Subcutaneous abdominal adipose tissue (tissue), 5 donors: Measurements from ENCODE around the gene CDC42BPG.

ENCODE experiments used
- H3K27ac ChIP-seq: one replicate; pipeline ENCODE4 v1.7.0; 2013; ENCODE audit warnings: low read depth, mild to moderate bottlenecking, inconsistent platforms, low read length, moderate library complexity
- H3K27me3 ChIP-seq, 5 donors: one replicate each; pipeline ENCODE4 v1.7.0; 2013; ENCODE audit warnings: low read length in 5 of 5, inconsistent platforms in 1 of 5; ENCODE audit not compliant: control insufficient read depth in 5 of 5, insufficient read depth in 4 of 5
- H3K36me3 ChIP-seq, 5 donors: one replicate each; pipeline ENCODE4 v1.7.0; 2013; ENCODE audit warnings: low read length in 5 of 5; ENCODE audit not compliant: control insufficient read depth in 5 of 5, insufficient read depth in 5 of 5
- H3K4me1 ChIP-seq, 5 donors: one replicate each; pipeline ENCODE4 v1.7.0; 2013; ENCODE audit warnings: low read length in 5 of 5, mild to moderate bottlenecking in 3 of 5, moderate library complexity in 1 of 5; ENCODE audit not compliant: control insufficient read depth in 5 of 5, insufficient read depth in 5 of 5
- H3K4me3 ChIP-seq, 5 donors: one replicate each; pipeline ENCODE4 v1.7.0; 2013; ENCODE audit warnings: low read length in 5 of 5, low read depth in 1 of 5
- H3K9ac ChIP-seq, 5 donors: one replicate each; pipeline ENCODE4 v1.7.0; 2013; ENCODE audit warnings: low read length in 5 of 5, mild to moderate bottlenecking in 4 of 5, moderate library complexity in 3 of 5
- H3K9me3 ChIP-seq, 5 donors: one replicate each; pipeline ENCODE4 v1.7.0; 2013; ENCODE audit warnings: low read length in 5 of 5; ENCODE audit not compliant: control insufficient read depth in 5 of 5
- donor health status: healthy.
- donor health status: healthy.
- donor health status: healthy.
- donor health status: healthy.
- donor health status: healthy.

CDC42BPG gene

GRCh38 chr11:64887757-64888405 is 43.4 kb upstream of the CDC42BPG start:
- Histone ChIP-seq H3K27me3 (no peaks in the 10 kb centered on the region), H3K9ac (peak overlapping the region in 2 of 5 donors; percentile 21 to 61), H3K36me3 (no peaks in the 10 kb centered on the region), H3K4me1 (peaks cover 4 to 36% (median 20%) of the 10 kb centered on the region in 5 donors), H3K4me3 (peak overlapping the region; percentile 31 to 61 (median 54)), H3K27ac (peak overlapping the region; percentile 67), H3K9me3 (no peaks in the 10 kb centered on the region)

GRCh38 chr11:64887234-64887756 is 42.8 kb upstream of the CDC42BPG start:
- peaks cover 4 to 30% (median 20%) of the 10 kb centered on the region in 5 donors for H3K4me1 ChIP-seq
- no peaks in the 10 kb centered on the region for H3K36me3 ChIP-seq
- peak overlapping the region; percentile 67 for H3K27ac ChIP-seq
- H3K27me3 ChIP-seq, result no peaks in the 10 kb centered on the region
- peak overlapping the region in 2 of 5 donors; percentile 13 to 21 for H3K9ac ChIP-seq
- peak overlapping the region in 1 of 5 donors; percentile 54 for H3K4me3 ChIP-seq
- H3K9me3 ChIP-seq, result no peaks in the 10 kb centered on the region

GRCh38 chr11:64885367-64886286 is 41.2 kb upstream of the CDC42BPG start:
- H3K9ac ChIP-seq, result no peak overlapping the region
- peak overlapping the region; percentile 26 for H3K27ac ChIP-seq
- H3K4me1 ChIP-seq, result peaks cover 2 to 39% (median 30%) of the 10 kb centered on the region in 5 donors

GRCh38 chr11:64884019-64884418 is 39.6 kb upstream of the CDC42BPG start:
- Histone ChIP-seq H3K9me3 (no peaks in the 10 kb centered on the region), H3K9ac (no peak overlapping the region), H3K36me3 (no peaks in the 10 kb centered on the region), H3K27me3 (no peaks in the 10 kb centered on the region), H3K4me3 (no peak overlapping the region), H3K27ac (no peak overlapping the region), H3K4me1 (peaks cover 6 to 55% (median 46%) of the 10 kb centered on the region in 5 donors)

More at GRCh38 chr11:64885367-64886286, 41.2 kb upstream of the CDC42BPG start:
- Histone ChIP-seq H3K36me3 (no peaks in the 10 kb centered on the region), H3K27me3 (no peaks in the 10 kb centered on the region), H3K4me3 (no peak overlapping the region), H3K9me3 (no peaks in the 10 kb centered on the region)

- H3K27ac ChIP-seq, result no peak overlapping the region
- no peaks in the 10 kb centered on the region for H3K36me3 ChIP-seq
- H3K4me3 ChIP-seq, result no peak overlapping the region
- no peak overlapping the region for H3K9ac ChIP-seq
- H3K9me3 ChIP-seq, result no peaks in the 10 kb centered on the region
- H3K27me3 ChIP-seq, result no peaks in the 10 kb centered on the region
- H3K4me1 ChIP-seq, result peaks cover 6 to 54% (median 49%) of the 10 kb centered on the region in 5 donors
Observed at GRCh38 chr11:64883575-64883974, 39.1 kb upstream of the CDC42BPG start.

- no peaks in the 10 kb centered on the region for H3K9me3 ChIP-seq
- no peaks in the 10 kb centered on the region for H3K27me3 ChIP-seq
- no peaks in the 10 kb centered on the region for H3K36me3 ChIP-seq
- no peak overlapping the region for H3K27ac ChIP-seq
- no peak overlapping the region for H3K4me3 ChIP-seq
- peaks cover 5 to 52% (median 46%) of the 10 kb centered on the region in 5 donors for H3K4me1 ChIP-seq
- H3K9ac ChIP-seq, result no peak overlapping the region
Observed at GRCh38 chr11:64882243-64882642, 37.8 kb upstream of the CDC42BPG start.

- Histone ChIP-seq H3K36me3 (peaks cover 0 to under 1% (median 0%) of the 10 kb centered on the region in 5 donors), H3K9ac (no peak overlapping the region), H3K27ac (no peak overlapping the region), H3K27me3 (no peaks in the 10 kb centered on the region), H3K4me1 (peaks cover 11 to 59% (median 53%) of the 10 kb centered on the region in 5 donors), H3K9me3 (no peaks in the 10 kb centered on the region), H3K4me3 (no peak overlapping the region)
Observed at GRCh38 chr11:64881476-64881875, 37.0 kb upstream of the CDC42BPG start.

- Histone ChIP-seq H3K9ac (peak overlapping the region in 3 of 5 donors; percentile 43 to 87 (median 65)), H3K36me3 (peaks cover 0 to 4% (median 0%) of the 10 kb centered on the region in 5 donors), H3K9me3 (no peaks in the 10 kb centered on the region), H3K27ac (peak overlapping the region; percentile 99), H3K27me3 (no peaks in the 10 kb centered on the region), H3K4me1 (peaks cover 21 to 64% (median 59%) of the 10 kb centered on the region in 5 donors), H3K4me3 (peak overlapping the region in 2 of 5 donors; percentile 24 to 90)
Observed at GRCh38 chr11:64880240-64881001, 36.0 kb upstream of the CDC42BPG start.

- H3K9ac ChIP-seq, result peak overlapping the region; percentile 73 to 93 (median 87)
- H3K4me1 ChIP-seq, result peaks cover 21 to 72% (median 66%) of the 10 kb centered on the region in 5 donors
- no peaks in the 10 kb centered on the region for H3K27me3 ChIP-seq
- H3K4me3 ChIP-seq, result peak overlapping the region; percentile 63 to 94 (median 78)
- no peaks in the 10 kb centered on the region for H3K9me3 ChIP-seq
- H3K36me3 ChIP-seq, result peaks cover 0 to 11% (median 6%) of the 10 kb centered on the region in 5 donors
- peak overlapping the region; percentile 99 for H3K27ac ChIP-seq
Observed at GRCh38 chr11:64879244-64879900, 34.9 kb upstream of the CDC42BPG start.
